Neuronal stem cell (in vitro differentiated cells): Measurements from ENCODE around the gene SAMD15.

ENCODE experiments used
- DNase-seq: peaks from one replicate; pipeline ENCODE4 v3.0.0-alpha.2; 2013; ENCODE audit warnings: low spot score
- H2AFZ ChIP-seq: one replicate; pipeline ENCODE4 v1.6.1; 2013; ENCODE audit warnings: mild to moderate bottlenecking, low read length, inconsistent platforms
- H2AK5ac ChIP-seq: 2 replicates; pipeline ENCODE4 v1.6.1; 2013; ENCODE audit warnings: low read depth, mild to moderate bottlenecking, inconsistent platforms, low read length, moderate library complexity, mixed read lengths
- H2BK120ac ChIP-seq: 2 replicates; pipeline ENCODE4 v1.6.1; 2013; ENCODE audit warnings: low read depth, mild to moderate bottlenecking, inconsistent platforms, low read length, moderate library complexity, mixed read lengths
- H2BK12ac ChIP-seq: one replicate; pipeline ENCODE4 v1.6.1; 2013; ENCODE audit warnings: low read length, inconsistent platforms
- H2BK15ac ChIP-seq: 2 replicates; pipeline ENCODE4 v1.6.1; 2013; ENCODE audit warnings: mild to moderate bottlenecking, low read length, inconsistent platforms, mixed read lengths
- H2BK5ac ChIP-seq: one replicate; pipeline ENCODE4 v1.6.1; 2013; ENCODE audit warnings: inconsistent platforms, mild to moderate bottlenecking, low read length, moderate library complexity
- H3K14ac ChIP-seq: one replicate; pipeline ENCODE4 v1.6.1; 2013; ENCODE audit warnings: low read length, inconsistent platforms
- H3K18ac ChIP-seq: 2 replicates; pipeline ENCODE4 v1.6.1; 2013; ENCODE audit warnings: low read length, inconsistent platforms
- H3K23ac ChIP-seq: 2 replicates; pipeline ENCODE4 v1.6.1; 2013; ENCODE audit warnings: low read depth, mild to moderate bottlenecking, mixed read lengths, low read length, inconsistent platforms; ENCODE audit not compliant: poor library complexity
- H3K27ac ChIP-seq: replicated peaks from 3 replicates; pipeline ENCODE4 v1.5.1; 2013; ENCODE audit warnings: low read length, inconsistent platforms
- H3K27me3 ChIP-seq, 3 experiments: 2 replicates each; pipeline ENCODE4 v1.6.1; 2013; ENCODE audit warnings: low read length in 3 of 3, mild to moderate bottlenecking in 2 of 3, inconsistent platforms in 1 of 3, low read depth in 1 of 3, mixed read lengths in 1 of 3, moderate library complexity in 1 of 3; ENCODE audit not compliant: control insufficient read depth in 3 of 3, insufficient read depth in 3 of 3
- H3K36me3 ChIP-seq, 2 donors: replicated peaks in 1 of 2; 2 replicates each; pipeline ENCODE4 v1.6.1; 2013; ENCODE audit warnings: low read length in 2 of 2; ENCODE audit not compliant: control insufficient read depth in 2 of 2, insufficient read depth in 2 of 2
- H3K4ac ChIP-seq: 2 replicates; pipeline ENCODE4 v1.6.1; 2013; ENCODE audit warnings: inconsistent platforms, mild to moderate bottlenecking, low read length, moderate library complexity
- H3K4me1 ChIP-seq, 2 donors: 1 replicate in 1 of 2; 2 replicates in 1 of 2; pipeline ENCODE4 v1.6.1; 2013; ENCODE audit warnings: low read length in 2 of 2, low read depth in 1 of 2; ENCODE audit not compliant: control insufficient read depth in 2 of 2, insufficient read depth in 1 of 2
- H3K4me2 ChIP-seq: one replicate; pipeline ENCODE4 v1.6.1; 2013; ENCODE audit warnings: mild to moderate bottlenecking, low read length, inconsistent platforms; ENCODE audit not compliant: insufficient read depth, poor library complexity, severe bottlenecking
- H3K4me3 ChIP-seq, 2 donors: 2 replicates each; pipeline ENCODE4 v1.5.1; 2013; ENCODE audit warnings: low read length in 2 of 2, mild to moderate bottlenecking in 2 of 2, inconsistent platforms in 1 of 2, moderate library complexity in 1 of 2
- H3K79me1 ChIP-seq: one replicate; pipeline ENCODE4 v1.6.1; 2013; ENCODE audit warnings: low read depth, mild to moderate bottlenecking, inconsistent platforms, low read length, moderate library complexity
- H3K9ac ChIP-seq: one replicate; pipeline ENCODE4 v1.6.1; 2013; ENCODE audit warnings: mild to moderate bottlenecking, low read depth, low read length, inconsistent platforms; ENCODE audit not compliant: poor library complexity
- H3K9me3 ChIP-seq, 2 donors: replicated peaks in 1 of 2; 2 replicates each; pipeline versions ENCODE3 to v1.6.1; 2013; ENCODE audit warnings: low read length in 2 of 2, mild to moderate bottlenecking in 2 of 2, inconsistent platforms in 1 of 2, low read depth in 1 of 2, mixed read lengths in 1 of 2, moderate library complexity in 1 of 2; ENCODE audit not compliant: control insufficient read depth in 2 of 2, insufficient read depth in 1 of 2
- H4K8ac ChIP-seq: one replicate; pipeline ENCODE4 v1.6.1; 2013; ENCODE audit warnings: low read depth, mild to moderate bottlenecking, inconsistent platforms, low read length, moderate library complexity
- H4K91ac ChIP-seq: one replicate; pipeline ENCODE4 v1.6.1; 2013; ENCODE audit warnings: low read length, low read depth, mild to moderate bottlenecking, inconsistent platforms; ENCODE audit not compliant: poor library complexity
- WGBS, 2 donors: extraction: QIAGEN DNeasy Blood & Tissue Kit; methylation state at CpG; one replicate each; pipeline ENCODE4 v1.1.7; 2013; ENCODE audit warnings: missing lambda C conversion rate in 2 of 2, mixed read lengths in 1 of 2; ENCODE audit not compliant: insufficient read length in 2 of 2, insufficient replicate concordance in 1 of 2; ENCODE audit errors: extremely low coverage in 2 of 2; 5-methylcytosine and 5-hydroxymethylcytosine counted together

SAMD15 gene

GRCh38 chr14:77342726-77343397 is 34.3 kb upstream of the SAMD15 start:
- no peak overlapping the region for H3K9ac ChIP-seq
- no peak overlapping the region for H3K4ac ChIP-seq
- no peak overlapping the region for H3K4me2 ChIP-seq
- no peak overlapping the region for H2AFZ ChIP-seq
- H3K27me3 ChIP-seq = no peaks in the 10 kb centered on the region
- H3K27ac ChIP-seq = no peak overlapping the region
- peaks cover 0 to 1% of the 10 kb centered on the region in 2 donors for H3K4me1 ChIP-seq
- H4K91ac ChIP-seq = no peak overlapping the region
- peaks cover 8 to 68% of the 10 kb centered on the region in 2 donors for H3K36me3 ChIP-seq
- no peak overlapping the region for H2BK120ac ChIP-seq
- H3K9me3 ChIP-seq = no peaks in the 10 kb centered on the region
- WGBS, 2 donors = no CpG with 5 or more reads among the region's 10 CpGs
- no peak overlapping the region for H2BK15ac ChIP-seq
- H3K14ac ChIP-seq = no peak overlapping the region
- H3K18ac ChIP-seq = no peak overlapping the region
- no peak overlapping the region for H4K8ac ChIP-seq
- no peak overlapping the region for H3K4me3 ChIP-seq
- DNase-seq = no peak
- no peak overlapping the region for H2BK5ac ChIP-seq
- no peak overlapping the region for H3K23ac ChIP-seq
- H3K79me1 ChIP-seq = no peaks in the 10 kb centered on the region
- no peak overlapping the region for H2AK5ac ChIP-seq
- no peak overlapping the region for H2BK12ac ChIP-seq

- H3K4me2 ChIP-seq = no peak overlapping the region
- no peaks in the 10 kb centered on the region for H3K27me3 ChIP-seq
- H3K9ac ChIP-seq = no peak overlapping the region
- no peak overlapping the region for H2BK5ac ChIP-seq
- no peaks in the 10 kb centered on the region for H3K79me1 ChIP-seq
- H4K8ac ChIP-seq = no peak overlapping the region
- H2BK15ac ChIP-seq = no peak overlapping the region
- no peak overlapping the region for H3K4me3 ChIP-seq
- no peak overlapping the region for H2AFZ ChIP-seq
- H2AK5ac ChIP-seq = no peak overlapping the region
- H2BK12ac ChIP-seq = no peak overlapping the region
- H3K14ac ChIP-seq = no peak overlapping the region
- WGBS, 2 donors = no CpG with 5 or more reads among the region's 2 CpGs
- H3K9me3 ChIP-seq = no peaks in the 10 kb centered on the region
- H4K91ac ChIP-seq = no peak overlapping the region
- DNase-seq = no peak
- H3K18ac ChIP-seq = no peak overlapping the region
- H3K4me1 ChIP-seq = peaks cover 0 to 1% of the 10 kb centered on the region in 2 donors
- no peak overlapping the region for H3K23ac ChIP-seq
- no peak overlapping the region for H2BK120ac ChIP-seq
- H3K36me3 ChIP-seq = peaks cover 8 to 68% of the 10 kb centered on the region in 2 donors
- no peak overlapping the region for H3K4ac ChIP-seq
- no peak overlapping the region for H3K27ac ChIP-seq
Measured at GRCh38 chr14:77343662-77344061, 33.5 kb upstream of the SAMD15 start.

GRCh38 chr14:77344377-77344996 is 32.7 kb upstream of the SAMD15 start:
- H2BK5ac ChIP-seq = no peak overlapping the region
- H3K4me2 ChIP-seq = no peak overlapping the region
- H3K18ac ChIP-seq = no peak overlapping the region
- no CpG with 5 or more reads among the region's 3 CpGs for WGBS, 2 donors
- no peak overlapping the region for H3K14ac ChIP-seq
- peaks cover 8 to 65% of the 10 kb centered on the region in 2 donors for H3K36me3 ChIP-seq
- H3K4me1 ChIP-seq = peaks cover 0 to 1% of the 10 kb centered on the region in 2 donors
- no peak overlapping the region for H3K9ac ChIP-seq
- H3K4ac ChIP-seq = no peak overlapping the region
- H2BK120ac ChIP-seq = no peak overlapping the region
- no peak overlapping the region for H2BK12ac ChIP-seq
- no peaks in the 10 kb centered on the region for H3K9me3 ChIP-seq
- H3K79me1 ChIP-seq = no peaks in the 10 kb centered on the region
- H3K27ac ChIP-seq = no peak overlapping the region
- no peak overlapping the region for H3K23ac ChIP-seq
- no peaks in the 10 kb centered on the region for H3K27me3 ChIP-seq
- no peak overlapping the region for H2BK15ac ChIP-seq
- no peak overlapping the region for H4K8ac ChIP-seq
- no peak overlapping the region for H2AFZ ChIP-seq
- H3K4me3 ChIP-seq = no peak overlapping the region
- H4K91ac ChIP-seq = no peak overlapping the region
- no peak for DNase-seq
- no peak overlapping the region for H2AK5ac ChIP-seq

- H3K4me3 ChIP-seq = no peak overlapping the region
- peaks cover 0 to 1% of the 10 kb centered on the region in 2 donors for H3K4me1 ChIP-seq
- H3K9ac ChIP-seq = no peak overlapping the region
- no peak overlapping the region for H2AFZ ChIP-seq
- no peaks in the 10 kb centered on the region for H3K9me3 ChIP-seq
- H4K8ac ChIP-seq = no peak overlapping the region
- H3K4ac ChIP-seq = no peak overlapping the region
- no peak overlapping the region for H3K23ac ChIP-seq
- no peak overlapping the region for H2BK15ac ChIP-seq
- no peak overlapping the region for H3K18ac ChIP-seq
- no peak for DNase-seq
- no peak overlapping the region for H2AK5ac ChIP-seq
- no peak overlapping the region for H3K14ac ChIP-seq
- H3K4me2 ChIP-seq = no peak overlapping the region
- no peak overlapping the region for H2BK120ac ChIP-seq
- H2BK5ac ChIP-seq = no peak overlapping the region
- H3K27me3 ChIP-seq = no peaks in the 10 kb centered on the region
- no peak overlapping the region for H3K27ac ChIP-seq
- H3K79me1 ChIP-seq = no peaks in the 10 kb centered on the region
- H4K91ac ChIP-seq = no peak overlapping the region
- WGBS, 2 donors = no CpG with 5 or more reads among the region's 2 CpGs
- H2BK12ac ChIP-seq = no peak overlapping the region
- peaks cover 2 to 60% of the 10 kb centered on the region in 2 donors for H3K36me3 ChIP-seq
Measured at GRCh38 chr14:77346495-77346894, 30.7 kb upstream of the SAMD15 start.
